Measurements from ENCODE around the gene TMEM245.

TMEM245 gene

GRCh38 chr9:109110329-109111021 lies 9.3 kb downstream of the TMEM245 start:
- Histone ChIP-seq H3K36me3 (replicated peaks in 1 of 2; ENCODE audit: control insufficient read depth in 2 of 2, insufficient read depth in 2 of 2, low read length in 2 of 2) (peaks cover 0 to 11% of the 10 kb centered on the region in 2 donors), H2AFZ (ENCODE audit: low read length) (no peak overlapping the region), H3K27ac (replicated peaks; ENCODE audit: low read length) (no peak overlapping the region), H4K91ac (ENCODE audit: low read depth, low read length, poor library complexity) (no peak overlapping the region), H3K9ac (ENCODE audit: low read depth, low read length, poor library complexity) (no peak overlapping the region), H2BK15ac (ENCODE audit: low read length) (no peak overlapping the region), H2BK12ac (ENCODE audit: low read length) (no peak overlapping the region), H3K14ac (ENCODE audit: low read length) (no peak overlapping the region), H3K27me3 (ENCODE audit: control insufficient read depth in 3 of 3, insufficient read depth in 3 of 3, low read depth in 1 of 3, low read length in 3 of 3) (no peaks in the 10 kb centered on the region), H3K4ac (ENCODE audit: low read length) (no peak overlapping the region), H2BK120ac (ENCODE audit: low read depth, low read length) (no peak overlapping the region), H3K18ac (ENCODE audit: low read length) (no peak overlapping the region), H2AK5ac (ENCODE audit: low read depth, low read length) (no peak overlapping the region), H3K4me3 (ENCODE audit: low read length in 2 of 2) (no peak overlapping the region), H3K9me3 (replicated peaks in 1 of 2; ENCODE audit: control insufficient read depth in 2 of 2, insufficient read depth in 1 of 2, low read depth in 1 of 2, low read length in 2 of 2) (peaks cover 0 to 2% of the 10 kb centered on the region in 2 donors), H3K4me2 (ENCODE audit: insufficient read depth, low read length, poor library complexity, severe bottlenecking) (no peak overlapping the region), H4K8ac (ENCODE audit: low read depth, low read length) (no peak overlapping the region), H3K4me1 (ENCODE audit: control insufficient read depth in 2 of 2, insufficient read depth in 1 of 2, low read depth in 1 of 2, low read length in 2 of 2) (peaks cover 0 to 2% of the 10 kb centered on the region in 2 donors), H2BK5ac (ENCODE audit: low read length) (no peak overlapping the region), H3K23ac (ENCODE audit: low read depth, low read length, poor library complexity) (no peak overlapping the region), H3K79me1 (ENCODE audit: low read depth, low read length) (no peaks in the 10 kb centered on the region)
- no peak for DNase-seq (ENCODE audit: low spot score)
- no CpG with 5 or more reads among the region's 5 CpGs for WGBS, 2 donors (ENCODE audit: extremely low coverage in 2 of 2, insufficient read length in 2 of 2, insufficient replicate concordance in 1 of 2)

- Histone ChIP-seq H3K27me3 (ENCODE audit: control insufficient read depth in 3 of 3, insufficient read depth in 3 of 3, low read depth in 1 of 3, low read length in 3 of 3) (no peaks in the 10 kb centered on the region), H3K79me1 (ENCODE audit: low read depth, low read length) (no peaks in the 10 kb centered on the region), H3K23ac (ENCODE audit: low read depth, low read length, poor library complexity) (no peak overlapping the region), H4K8ac (ENCODE audit: low read depth, low read length) (no peak overlapping the region), H3K18ac (ENCODE audit: low read length) (no peak overlapping the region), H2BK120ac (ENCODE audit: low read depth, low read length) (no peak overlapping the region), H4K91ac (ENCODE audit: low read depth, low read length, poor library complexity) (no peak overlapping the region), H3K36me3 (replicated peaks in 1 of 2; ENCODE audit: control insufficient read depth in 2 of 2, insufficient read depth in 2 of 2, low read length in 2 of 2) (peaks cover 0 to 16% of the 10 kb centered on the region in 2 donors), H3K4ac (ENCODE audit: low read length) (no peak overlapping the region), H3K9me3 (replicated peaks in 1 of 2; ENCODE audit: control insufficient read depth in 2 of 2, insufficient read depth in 1 of 2, low read depth in 1 of 2, low read length in 2 of 2) (peaks cover 0 to 7% of the 10 kb centered on the region in 2 donors), H3K4me3 (ENCODE audit: low read length in 2 of 2) (no peak overlapping the region), H3K4me2 (ENCODE audit: insufficient read depth, low read length, poor library complexity, severe bottlenecking) (no peak overlapping the region), H3K9ac (ENCODE audit: low read depth, low read length, poor library complexity) (no peak overlapping the region), H3K4me1 (ENCODE audit: control insufficient read depth in 2 of 2, insufficient read depth in 1 of 2, low read depth in 1 of 2, low read length in 2 of 2) (peaks cover 0 to 2% of the 10 kb centered on the region in 2 donors), H2BK15ac (ENCODE audit: low read length) (no peak overlapping the region), H2BK12ac (ENCODE audit: low read length) (no peak overlapping the region), H3K14ac (ENCODE audit: low read length) (no peak overlapping the region), H2BK5ac (ENCODE audit: low read length) (no peak overlapping the region), H2AK5ac (ENCODE audit: low read depth, low read length) (no peak overlapping the region), H3K27ac (replicated peaks; ENCODE audit: low read length) (no peak overlapping the region), H2AFZ (ENCODE audit: low read length) (no peak overlapping the region)
- no peak for DNase-seq (ENCODE audit: low spot score)
These were observed 9.8 kb downstream of the TMEM245 start for GRCh38 chr9:109109967-109110328.

GRCh38 chr9:109108318-109108717 lies 11.4 kb downstream of the TMEM245 start:
- no peak overlapping the region for H3K27ac ChIP-seq (replicated peaks; ENCODE audit: low read length)
- H3K9ac ChIP-seq (ENCODE audit: low read depth, low read length, poor library complexity) = no peak overlapping the region
- no peak overlapping the region for H3K18ac ChIP-seq (ENCODE audit: low read length)
- no peak overlapping the region for H3K4me3 ChIP-seq (ENCODE audit: low read length in 2 of 2)
- no peak overlapping the region for H2AK5ac ChIP-seq (ENCODE audit: low read depth, low read length)
- peaks cover 0 to 2% of the 10 kb centered on the region in 2 donors for H3K4me1 ChIP-seq (ENCODE audit: control insufficient read depth in 2 of 2, insufficient read depth in 1 of 2, low read depth in 1 of 2, low read length in 2 of 2)
- no peak overlapping the region for H2BK15ac ChIP-seq (ENCODE audit: low read length)
- WGBS, 2 donors (ENCODE audit: extremely low coverage in 2 of 2, insufficient read length in 2 of 2, insufficient replicate concordance in 1 of 2) = no CpG with 5 or more reads among the region's 4 CpGs
- H3K9me3 ChIP-seq (replicated peaks in 1 of 2; ENCODE audit: control insufficient read depth in 2 of 2, insufficient read depth in 1 of 2, low read depth in 1 of 2, low read length in 2 of 2) = peaks cover 0 to 21% of the 10 kb centered on the region in 2 donors
- no peak overlapping the region for H4K91ac ChIP-seq (ENCODE audit: low read depth, low read length, poor library complexity)
- no peak overlapping the region for H3K4ac ChIP-seq (ENCODE audit: low read length)
- no peak overlapping the region for H2BK120ac ChIP-seq (ENCODE audit: low read depth, low read length)
- peaks cover 0 to 33% of the 10 kb centered on the region in 2 donors for H3K36me3 ChIP-seq (replicated peaks in 1 of 2; ENCODE audit: control insufficient read depth in 2 of 2, insufficient read depth in 2 of 2, low read length in 2 of 2)
- H3K4me2 ChIP-seq (ENCODE audit: insufficient read depth, low read length, poor library complexity, severe bottlenecking) = no peak overlapping the region
- no peaks in the 10 kb centered on the region for H3K27me3 ChIP-seq (ENCODE audit: control insufficient read depth in 3 of 3, insufficient read depth in 3 of 3, low read depth in 1 of 3, low read length in 3 of 3)
- no peak overlapping the region for H2BK5ac ChIP-seq (ENCODE audit: low read length)
- H3K23ac ChIP-seq (ENCODE audit: low read depth, low read length, poor library complexity) = no peak overlapping the region
- no peak for DNase-seq (ENCODE audit: low spot score)
- no peaks in the 10 kb centered on the region for H3K79me1 ChIP-seq (ENCODE audit: low read depth, low read length)
- H2BK12ac ChIP-seq (ENCODE audit: low read length) = no peak overlapping the region
- H4K8ac ChIP-seq (ENCODE audit: low read depth, low read length) = no peak overlapping the region
- H2AFZ ChIP-seq (ENCODE audit: low read length) = no peak overlapping the region
- no peak overlapping the region for H3K14ac ChIP-seq (ENCODE audit: low read length)

GRCh38 chr9:109107402-109108240 lies 12.1 kb downstream of the TMEM245 start:
- H3K4ac ChIP-seq (ENCODE audit: low read length) = no peak overlapping the region
- H3K27ac ChIP-seq (replicated peaks; ENCODE audit: low read length) = no peak overlapping the region
- no peak overlapping the region for H3K9ac ChIP-seq (ENCODE audit: low read depth, low read length, poor library complexity)
- H2AK5ac ChIP-seq (ENCODE audit: low read depth, low read length) = no peak overlapping the region
- H3K79me1 ChIP-seq (ENCODE audit: low read depth, low read length) = no peaks in the 10 kb centered on the region
- H3K4me3 ChIP-seq (ENCODE audit: low read length in 2 of 2) = no peak overlapping the region
- H2BK120ac ChIP-seq (ENCODE audit: low read depth, low read length) = no peak overlapping the region
- H4K8ac ChIP-seq (ENCODE audit: low read depth, low read length) = no peak overlapping the region
- peaks cover 0 to 40% of the 10 kb centered on the region in 2 donors for H3K36me3 ChIP-seq (replicated peaks in 1 of 2; ENCODE audit: control insufficient read depth in 2 of 2, insufficient read depth in 2 of 2, low read length in 2 of 2)
- no peak overlapping the region for H2BK12ac ChIP-seq (ENCODE audit: low read length)
- peaks cover 0 to 2% of the 10 kb centered on the region in 2 donors for H3K4me1 ChIP-seq (ENCODE audit: control insufficient read depth in 2 of 2, insufficient read depth in 1 of 2, low read depth in 1 of 2, low read length in 2 of 2)
- H2BK5ac ChIP-seq (ENCODE audit: low read length) = no peak overlapping the region
- no peak overlapping the region for H3K4me2 ChIP-seq (ENCODE audit: insufficient read depth, low read length, poor library complexity, severe bottlenecking)
- no peak overlapping the region for H2AFZ ChIP-seq (ENCODE audit: low read length)
- H3K27me3 ChIP-seq (ENCODE audit: control insufficient read depth in 3 of 3, insufficient read depth in 3 of 3, low read depth in 1 of 3, low read length in 3 of 3) = no peaks in the 10 kb centered on the region
- H4K91ac ChIP-seq (ENCODE audit: low read depth, low read length, poor library complexity) = no peak overlapping the region
- WGBS, 2 donors (ENCODE audit: extremely low coverage in 2 of 2, insufficient read length in 2 of 2, insufficient replicate concordance in 1 of 2) = no CpG with 5 or more reads among the region's 4 CpGs
- H3K23ac ChIP-seq (ENCODE audit: low read depth, low read length, poor library complexity) = no peak overlapping the region
- H2BK15ac ChIP-seq (ENCODE audit: low read length) = no peak overlapping the region
- H3K9me3 ChIP-seq (replicated peaks in 1 of 2; ENCODE audit: control insufficient read depth in 2 of 2, insufficient read depth in 1 of 2, low read depth in 1 of 2, low read length in 2 of 2) = peaks cover 0 to 28% of the 10 kb centered on the region in 2 donors
- H3K18ac ChIP-seq (ENCODE audit: low read length) = no peak overlapping the region
- no peak for DNase-seq (ENCODE audit: low spot score)
- no peak overlapping the region for H3K14ac ChIP-seq (ENCODE audit: low read length)

Data from neuronal stem cell (in vitro differentiated cells).